SU-DHL-6 (cell line): Measurements from ENCODE around the gene HCAR2.

Experiments used
- H2AFZ ChIP-seq: fragments of 200-600 bp; sonication (generic); 2 replicates; pipeline ENCODE4 v1.6.1; 2014; ENCODE audit warnings: low read depth, mild to moderate bottlenecking, moderate library complexity, mixed read lengths, antibody characterized with exemption, low read length; ENCODE audit not compliant: severe bottlenecking
- H3F3A ChIP-seq: fragments of 200-600 bp; shearing (Covaris generic); 2 replicates; pipeline ENCODE4 v1.6.0; 2016; ENCODE audit warnings: antibody characterized with exemption, mild to moderate bottlenecking; ENCODE audit not compliant: insufficient read depth
- H3K27ac ChIP-seq: fragments of 200-600 bp; sonication (generic); 2 replicates; pipeline ENCODE4 v1.5.1; 2016; ENCODE audit warnings: low read depth, mild to moderate bottlenecking, low read length, moderate library complexity, mixed read lengths
- H3K27me3 ChIP-seq: fragments of 200-600 bp; sonication (generic), shearing (Covaris generic); 2 replicates; pipeline ENCODE4 v1.6.0; 2014; ENCODE audit warnings: mild to moderate bottlenecking, low read length
- H3K36me3 ChIP-seq: fragments of 200-600 bp; sonication (generic); 2 replicates; pipeline ENCODE4 v1.6.1; 2014; ENCODE audit warnings: mild to moderate bottlenecking, low read length, mixed read lengths
- H3K4me2 ChIP-seq: fragments of 300-600, 200-600 bp; shearing (Covaris generic), sonication (generic); 2 replicates; pipeline ENCODE4 v1.6.0; 2014; ENCODE audit warnings: low read length, low read depth, mild to moderate bottlenecking; ENCODE audit not compliant: poor library complexity, severe bottlenecking
- H3K4me3 ChIP-seq: fragments of 200-600 bp; sonication (generic); 2 replicates; pipeline ENCODE4 v1.5.1; 2014; ENCODE audit warnings: antibody characterized with exemption, low read length, mild to moderate bottlenecking, mixed read lengths; ENCODE audit not compliant: insufficient read depth, poor library complexity, severe bottlenecking
- H3K79me2 ChIP-seq: fragments of 200-600 bp; sonication (generic); 2 replicates; pipeline ENCODE4 v1.6.1; 2014; ENCODE audit warnings: mild to moderate bottlenecking, low read length, moderate library complexity; ENCODE audit not compliant: insufficient read depth
- H3K9ac ChIP-seq: fragments of 200-600 bp; sonication (generic); 2 replicates; pipeline ENCODE4 v1.7.0; 2014; ENCODE audit warnings: mild to moderate bottlenecking, low read length
- H3K9me2 ChIP-seq: fragments of 200-600 bp; sonication (generic); replicated peaks from 2 replicates; pipeline ENCODE4 v1.6.1; 2014; ENCODE audit warnings: low read length; ENCODE audit not compliant: insufficient read depth
- H3K9me3 ChIP-seq: fragments of 200-600 bp; sonication (generic); 2 replicates; pipeline ENCODE4 v1.6.1; 2014; ENCODE audit warnings: low read length, mixed read lengths; ENCODE audit not compliant: insufficient read depth
- H4K20me1 ChIP-seq: fragments of 200-600 bp; sonication (generic); 2 replicates; pipeline ENCODE4 v1.6.1; 2014; ENCODE audit warnings: low read depth, mild to moderate bottlenecking, antibody characterized with exemption, low read length, moderate library complexity, mixed read lengths
- EZH2phosphoT487 ChIP-seq: fragments of 200-600 bp; sonication (generic), shearing (Covaris generic); conservative IDR thresholded peaks from 2 replicates; pipeline ENCODE4 v1.6.1; 2018; ENCODE audit warnings: mild to moderate bottlenecking, antibody characterized with exemption, low read length, moderate library complexity, mixed read lengths
- TF ChIP-seq, protein P1 (sequence below): fragments of 200-600 bp; sonication (generic); IDR thresholded peaks from one replicate; pipeline ENCODE4 v1.5.1; 2017; ENCODE audit warnings: antibody characterized with exemption, mild to moderate bottlenecking, low read length, moderate library complexity; ENCODE audit not compliant: insufficient read depth, poor library complexity, severe bottlenecking

HCAR2 gene

DNA sequence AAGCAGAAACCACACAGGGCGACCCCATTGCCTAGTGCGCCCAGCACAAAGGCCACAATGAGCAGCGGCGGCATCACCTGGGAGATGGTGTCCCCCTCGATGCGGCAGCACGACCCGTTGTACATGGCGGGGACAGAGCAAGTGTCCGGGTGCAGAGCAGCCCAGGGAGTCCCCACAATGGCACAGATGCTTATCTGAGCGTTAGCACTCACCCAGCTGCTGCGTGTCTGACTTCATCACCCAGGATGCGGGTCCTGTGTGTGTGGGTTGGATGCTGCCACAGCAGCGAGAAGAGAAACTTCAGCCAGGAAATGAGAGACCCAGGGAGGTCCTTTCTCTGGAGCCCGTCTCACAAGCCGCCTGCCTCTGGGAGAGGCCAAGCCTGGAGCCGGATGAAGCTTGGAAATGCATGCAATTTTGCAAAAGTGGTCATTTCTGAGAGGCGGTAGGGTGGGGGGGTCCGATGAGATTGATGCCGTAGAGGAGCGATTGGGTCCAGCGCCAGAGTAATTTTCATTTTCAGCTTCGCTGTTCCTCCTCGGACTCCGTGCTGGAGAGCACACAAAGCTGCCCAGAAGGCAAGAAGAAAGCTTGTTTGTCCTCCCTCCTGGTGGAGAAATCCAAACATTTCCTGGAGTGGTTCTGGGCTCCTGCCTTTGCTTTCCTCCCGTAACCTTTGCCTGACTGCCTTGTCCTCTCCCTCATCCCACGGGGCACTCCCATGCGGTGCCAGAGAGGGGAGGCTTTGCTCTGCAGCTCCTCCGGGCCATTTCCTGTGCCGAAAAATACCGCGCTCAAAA, 27.3 kb upstream of the HCAR2 start, which contains the start of gene HCAR1:
HCAR1 (minus strand) TSS at position 630 of the 800 bp plus-strand sequence; CDS start at position 125, 505 bp downstream.
- Histone ChIP-seq H3K4me3 (no peak within 1 kb of the TSS), H2AFZ (no peak within 1 kb of the TSS), H3K9me2 (no peaks in the 10 kb centered on the region), H3K27ac (no peak within 1 kb of the TSS), H3K27me3 (no peaks in the 10 kb centered on the region), H3K79me2 (no peaks in the 10 kb centered on the region), H3K9ac (no peak within 1 kb of the TSS), H3K9me3 (no peaks in the 10 kb centered on the region), H4K20me1 (no peaks in the 10 kb centered on the region), H3K36me3 (no peaks in the 10 kb centered on the region), H3F3A (no peaks in the 10 kb centered on the region), H3K4me2 (no peak within 1 kb of the TSS)
- no peak for TF ChIP-seq EZH2phosphoT487
- TF ChIP-seq, protein P1, sequence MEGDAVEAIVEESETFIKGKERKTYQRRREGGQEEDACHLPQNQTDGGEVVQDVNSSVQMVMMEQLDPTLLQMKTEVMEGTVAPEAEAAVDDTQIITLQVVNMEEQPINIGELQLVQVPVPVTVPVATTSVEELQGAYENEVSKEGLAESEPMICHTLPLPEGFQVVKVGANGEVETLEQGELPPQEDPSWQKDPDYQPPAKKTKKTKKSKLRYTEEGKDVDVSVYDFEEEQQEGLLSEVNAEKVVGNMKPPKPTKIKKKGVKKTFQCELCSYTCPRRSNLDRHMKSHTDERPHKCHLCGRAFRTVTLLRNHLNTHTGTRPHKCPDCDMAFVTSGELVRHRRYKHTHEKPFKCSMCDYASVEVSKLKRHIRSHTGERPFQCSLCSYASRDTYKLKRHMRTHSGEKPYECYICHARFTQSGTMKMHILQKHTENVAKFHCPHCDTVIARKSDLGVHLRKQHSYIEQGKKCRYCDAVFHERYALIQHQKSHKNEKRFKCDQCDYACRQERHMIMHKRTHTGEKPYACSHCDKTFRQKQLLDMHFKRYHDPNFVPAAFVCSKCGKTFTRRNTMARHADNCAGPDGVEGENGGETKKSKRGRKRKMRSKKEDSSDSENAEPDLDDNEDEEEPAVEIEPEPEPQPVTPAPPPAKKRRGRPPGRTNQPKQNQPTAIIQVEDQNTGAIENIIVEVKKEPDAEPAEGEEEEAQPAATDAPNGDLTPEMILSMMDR = no peak

DNA sequence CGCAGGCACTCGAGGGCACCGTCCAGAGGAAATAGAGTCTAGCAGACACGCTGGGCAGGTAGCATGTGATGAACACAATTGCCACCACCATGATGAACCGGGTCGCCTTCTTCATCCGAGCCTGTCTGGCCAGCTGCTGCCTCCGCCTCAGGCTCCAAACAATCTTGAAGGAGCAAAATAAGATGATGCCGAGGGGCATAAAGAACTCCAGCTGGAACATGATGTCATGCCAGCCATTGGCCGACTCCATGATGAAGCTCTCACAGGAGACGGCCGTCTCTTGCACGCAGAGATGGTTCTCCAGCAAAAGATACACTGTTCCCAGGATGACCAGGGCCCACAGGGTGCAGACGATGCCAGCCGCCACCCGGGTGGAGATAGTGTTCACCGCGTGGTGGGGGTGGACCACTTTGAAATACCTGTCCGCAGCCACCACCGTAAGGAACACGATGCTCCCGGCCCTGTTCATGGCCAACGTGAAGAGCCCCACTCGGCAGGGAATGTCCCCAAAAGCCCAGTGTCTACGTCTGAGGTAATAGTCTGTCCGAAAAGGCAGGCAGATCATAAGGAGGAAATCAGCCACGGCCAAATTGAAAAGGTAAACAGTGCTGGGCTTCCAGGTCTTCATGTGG, 26.5 kb upstream of the HCAR2 start:
- Histone ChIP-seq H3K27me3 (no peaks in the 10 kb centered on the region), H3K36me3 (no peaks in the 10 kb centered on the region), H3K4me2 (no peak overlapping the region), H3K9ac (no peak overlapping the region), H2AFZ (no peak overlapping the region), H3K9me2 (no peaks in the 10 kb centered on the region), H4K20me1 (no peaks in the 10 kb centered on the region), H3K27ac (no peak overlapping the region), H3F3A (no peaks in the 10 kb centered on the region), H3K79me2 (no peaks in the 10 kb centered on the region), H3K9me3 (no peaks in the 10 kb centered on the region), H3K4me3 (no peak overlapping the region)
- TF ChIP-seq, protein P1 = no peak
- no peak for TF ChIP-seq EZH2phosphoT487

DNA sequence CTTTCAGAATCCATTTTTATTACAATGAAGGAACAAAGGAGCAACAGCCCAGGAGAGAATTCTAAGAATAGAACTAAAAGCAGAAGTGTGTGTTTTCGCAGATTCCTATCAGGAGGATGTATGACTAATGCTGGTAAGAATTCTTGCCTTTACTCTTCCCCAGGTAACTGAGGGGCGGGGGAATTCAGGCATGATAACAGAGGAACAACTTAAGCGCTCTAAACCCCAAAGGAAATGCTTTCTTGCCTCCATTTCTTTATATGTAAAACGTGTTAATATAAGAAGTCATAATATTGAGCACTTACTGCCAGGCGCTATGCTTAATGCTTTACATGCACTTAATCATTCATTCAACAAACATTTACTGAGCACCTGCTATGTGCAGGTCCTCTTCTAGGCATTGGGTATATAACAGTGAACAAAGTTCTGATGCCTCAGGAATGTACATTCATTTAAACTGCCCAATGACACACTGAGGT, 23.0 kb upstream of the HCAR2 start:
- Histone ChIP-seq H3F3A (no peaks in the 10 kb centered on the region), H3K9me3 (no peaks in the 10 kb centered on the region), H3K4me3 (no peak overlapping the region), H3K4me2 (no peak overlapping the region), H3K27me3 (no peaks in the 10 kb centered on the region), H3K9ac (no peak overlapping the region), H4K20me1 (no peaks in the 10 kb centered on the region), H3K9me2 (no peaks in the 10 kb centered on the region), H3K36me3 (no peaks in the 10 kb centered on the region), H3K79me2 (no peaks in the 10 kb centered on the region), H3K27ac (no peak overlapping the region), H2AFZ (no peak overlapping the region)
- TF ChIP-seq, protein P1 = no peak
- TF ChIP-seq EZH2phosphoT487 = no peak
